Suppressor macrophage treated with lipopolysaccharide for 1 hour (primary cell): ENCODE measurements around the gene RAB41.
"Not testable (repeated sequence)": the region's sequence is repeated elsewhere in the genome, so short reads cannot be mapped to it uniquely, and the experiment has no call there.

ENCODE experiments used
- DNase-seq, 3 donors: peaks; one replicate each; pipeline ENCODE4 v3.0.0-alpha.2; 2020 to 2022

RAB41 gene

DNA sequence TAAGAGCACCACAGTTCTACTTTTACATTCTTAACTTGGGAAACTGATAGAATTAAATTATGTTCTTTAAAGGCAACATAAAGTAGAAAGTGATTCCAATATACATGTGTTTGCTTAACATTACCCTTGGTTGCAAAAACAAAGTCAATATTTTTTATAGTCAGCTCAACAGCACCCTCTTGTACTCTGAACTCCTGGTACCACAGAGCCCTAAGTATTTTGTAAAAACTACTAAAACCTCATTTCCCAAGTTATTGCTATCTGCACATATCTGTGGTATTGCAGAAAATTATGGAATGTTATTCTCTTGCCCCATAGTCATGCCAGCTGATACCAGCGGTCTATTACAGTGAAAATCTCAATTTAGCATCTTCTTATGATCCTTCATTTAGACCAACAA is 10.8 kb downstream of the RAB41 start:
- DNase-seq, result no peak

DNA sequence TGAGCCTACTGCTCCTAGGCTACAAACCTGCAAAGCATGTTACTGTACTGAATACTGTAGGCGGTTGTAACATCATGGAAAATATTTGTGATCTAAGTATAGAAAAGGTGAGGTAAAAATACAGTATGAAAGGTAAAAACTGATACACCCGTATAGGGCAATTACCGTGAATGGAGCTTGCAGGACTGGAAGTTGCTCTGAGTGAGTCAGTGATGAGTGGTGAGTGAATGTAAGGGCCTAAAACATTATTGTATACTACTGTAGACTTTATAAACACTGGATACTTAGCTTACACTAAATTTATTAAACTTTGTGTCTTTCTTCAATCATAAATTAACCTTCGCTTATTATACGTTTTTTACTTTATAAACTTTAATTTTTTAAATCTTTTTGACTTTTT is 11.6 kb downstream of the RAB41 start:
- no peak for DNase-seq

DNA sequence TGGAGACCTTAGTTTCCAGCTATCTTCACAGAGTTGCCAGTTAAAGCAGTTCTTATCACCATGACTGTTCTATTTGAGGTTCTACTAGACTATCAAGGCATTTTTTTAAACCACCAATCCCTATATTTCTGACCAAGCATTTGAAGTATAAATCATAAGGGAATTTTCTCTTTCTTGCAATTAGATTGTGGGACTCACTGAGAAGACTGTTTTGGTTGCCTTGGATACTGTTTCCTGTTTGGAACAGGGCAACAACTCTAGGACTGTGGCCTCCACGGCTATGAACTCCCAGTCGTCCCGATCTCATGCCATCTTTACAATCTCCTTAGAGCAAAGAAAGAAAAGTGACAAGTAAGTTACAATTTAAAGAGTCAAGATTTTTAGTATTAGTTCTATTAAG is 19.7 kb downstream of the RAB41 start:
- no peak for DNase-seq

DNA sequence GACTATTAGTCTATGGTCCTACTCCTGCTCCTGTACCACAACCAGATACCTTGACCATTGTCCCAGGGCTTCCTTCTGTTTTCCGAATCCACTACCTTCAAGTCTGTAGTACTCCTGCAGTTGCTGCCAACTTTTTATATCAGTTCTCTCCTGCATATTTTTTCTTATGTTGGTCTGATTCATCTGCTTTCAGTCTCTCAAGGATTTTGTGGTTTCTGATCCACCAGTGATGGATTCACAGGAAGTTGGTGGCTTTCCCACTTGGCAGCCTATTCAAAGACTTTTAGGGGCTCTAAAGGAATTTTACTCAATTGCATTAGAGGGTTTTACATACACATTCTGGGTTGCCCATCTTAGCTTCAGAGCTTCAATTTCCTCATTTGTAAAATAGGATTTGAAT is 31.5 kb downstream of the RAB41 start:
- DNase-seq, result no peak

DNA sequence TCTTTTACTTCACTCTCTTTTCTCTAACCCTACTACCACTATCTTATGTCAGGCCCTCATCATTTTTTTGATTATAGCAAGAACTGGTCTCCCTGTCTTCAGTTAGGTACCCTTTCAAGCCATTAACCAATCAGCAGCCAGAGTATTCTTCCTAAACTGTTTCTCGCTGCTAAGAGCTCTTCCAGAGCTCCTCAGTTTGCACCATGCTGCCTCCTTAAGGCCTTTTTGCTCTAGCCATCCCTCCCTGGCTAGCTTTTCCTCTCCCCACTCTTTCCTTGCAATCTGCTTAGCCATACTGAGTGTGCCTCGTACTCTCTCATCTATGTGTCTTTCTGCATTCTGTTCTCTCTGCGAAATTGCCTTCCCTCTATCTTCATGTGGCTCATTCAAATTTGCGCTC is 40.8 kb downstream of the RAB41 start:
- DNase-seq, result no peak

DNA sequence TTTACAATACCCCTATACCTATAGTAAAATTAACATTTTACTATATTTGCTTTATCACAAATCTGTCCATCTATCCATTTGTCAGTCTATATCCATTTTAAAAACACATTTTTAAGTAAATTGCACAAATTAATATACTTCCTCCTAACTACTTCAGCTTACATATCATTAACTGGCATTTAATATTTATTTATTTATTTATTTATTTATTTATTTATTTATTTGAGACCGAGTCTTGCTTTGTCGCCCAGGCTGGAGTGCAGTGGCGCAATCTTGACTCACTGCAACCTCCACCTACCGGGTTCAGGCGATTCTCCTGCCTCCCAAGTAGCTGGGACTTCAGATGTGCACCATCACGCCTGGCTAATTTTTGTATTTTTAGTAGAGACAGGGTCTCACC is 41.7 kb downstream of the RAB41 start:
- not testable (repeated sequence) for DNase-seq

DNA sequence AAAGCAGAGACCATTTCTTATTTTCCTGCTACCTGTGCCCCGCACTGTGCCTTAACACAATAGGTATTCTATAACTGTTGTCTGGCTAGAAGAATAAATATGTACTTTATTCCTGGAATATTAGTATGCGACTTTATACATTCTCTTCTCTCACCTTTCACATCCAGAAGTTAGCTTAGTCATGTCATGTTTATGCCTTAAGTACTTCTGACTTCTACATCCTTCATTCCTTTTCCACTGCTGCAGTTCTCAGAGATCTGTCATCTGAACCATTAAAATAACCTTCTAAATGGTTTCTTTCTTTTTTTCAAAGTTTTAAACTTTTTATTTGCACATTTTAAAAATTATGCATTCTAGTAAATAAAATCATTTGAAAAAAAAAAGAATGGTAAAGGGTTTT is 42.4 kb downstream of the RAB41 start:
- DNase-seq, result no peak

DNA sequence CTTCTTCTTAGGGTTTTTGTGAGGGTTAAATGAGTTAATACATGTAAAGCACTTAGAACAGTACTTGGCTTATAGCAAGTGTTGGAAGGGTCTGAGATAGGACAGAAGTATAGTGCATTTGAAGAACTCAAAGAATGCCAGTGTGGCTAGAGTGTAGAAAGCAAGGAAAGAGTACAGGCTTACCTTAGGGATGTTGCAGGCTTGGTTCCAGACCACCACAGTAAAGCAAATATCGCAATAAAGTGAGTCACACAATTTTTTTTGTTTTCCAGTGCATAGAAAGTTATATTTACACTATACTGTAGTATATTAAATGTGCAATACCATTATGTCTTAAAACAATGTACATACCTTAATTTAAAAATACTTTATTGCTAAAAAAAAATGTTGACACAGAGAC is 49.2 kb downstream of the RAB41 start:
- no peak for DNase-seq

DNA sequence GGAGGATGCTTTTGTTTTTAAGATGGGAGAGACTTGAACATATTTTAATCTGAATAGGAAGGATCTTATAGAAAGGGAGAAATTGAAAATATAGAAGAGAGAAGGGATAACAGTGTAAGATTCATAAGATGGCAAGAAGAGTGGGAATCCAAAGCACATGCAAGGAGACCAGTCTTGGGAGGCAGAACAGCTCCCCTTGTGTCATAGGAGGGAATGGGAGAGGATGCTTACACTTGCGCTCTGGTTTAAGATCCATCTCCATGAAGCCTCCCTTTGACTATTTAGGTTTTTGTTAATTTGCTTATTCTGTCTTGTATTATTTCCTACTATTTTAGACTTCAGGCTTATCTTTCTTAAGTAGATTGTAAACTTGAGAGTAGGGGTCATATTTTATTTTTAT is 50.6 kb downstream of the RAB41 start:
- DNase-seq, result no peak
